Measurements from ENCODE around the gene KCNT1.

KCNT1 gene

GRCh38 chr9:135698767-135699166 is 3.2 kb upstream of the KCNT1 start:
- Histone ChIP-seq H2BK15ac (ENCODE audit: low read length) (no peak overlapping the region), H3K4me3 (ENCODE audit: low read length in 2 of 2) (no peak overlapping the region), H4K8ac (ENCODE audit: low read depth, low read length) (no peak overlapping the region), H3K14ac (ENCODE audit: low read length) (no peak overlapping the region), H3K27me3 (ENCODE audit: control insufficient read depth in 3 of 3, insufficient read depth in 3 of 3, low read depth in 1 of 3, low read length in 3 of 3) (peaks cover 0 to 43% (median 11%) of the 10 kb centered on the region in 3 experiments), H3K27ac (replicated peaks; ENCODE audit: low read length) (no peak overlapping the region), H3K4me1 (ENCODE audit: control insufficient read depth in 2 of 2, insufficient read depth in 1 of 2, low read depth in 1 of 2, low read length in 2 of 2) (no peaks in the 10 kb centered on the region), H2AFZ (ENCODE audit: low read length) (no peak overlapping the region), H3K9ac (ENCODE audit: low read depth, low read length, poor library complexity) (no peak overlapping the region), H3K4me2 (ENCODE audit: insufficient read depth, low read length, poor library complexity, severe bottlenecking) (no peak overlapping the region), H2BK120ac (ENCODE audit: low read depth, low read length) (no peak overlapping the region), H2BK5ac (ENCODE audit: low read length) (no peak overlapping the region), H3K9me3 (replicated peaks in 1 of 2; ENCODE audit: control insufficient read depth in 2 of 2, insufficient read depth in 1 of 2, low read depth in 1 of 2, low read length in 2 of 2) (no peaks in the 10 kb centered on the region), H2BK12ac (ENCODE audit: low read length) (no peak overlapping the region), H4K91ac (ENCODE audit: low read depth, low read length, poor library complexity) (no peak overlapping the region), H3K4ac (ENCODE audit: low read length) (no peak overlapping the region), H2AK5ac (ENCODE audit: low read depth, low read length) (no peak overlapping the region), H3K18ac (ENCODE audit: low read length) (no peak overlapping the region), H3K79me1 (ENCODE audit: low read depth, low read length) (no peaks in the 10 kb centered on the region), H3K23ac (ENCODE audit: low read depth, low read length, poor library complexity) (no peak overlapping the region), H3K36me3 (replicated peaks in 1 of 2; ENCODE audit: control insufficient read depth in 2 of 2, insufficient read depth in 2 of 2, low read length in 2 of 2) (no peaks in the 10 kb centered on the region)
- DNase-seq (ENCODE audit: low spot score): no peak
- WGBS, 2 donors (ENCODE audit: extremely low coverage in 2 of 2, insufficient read length in 2 of 2, insufficient replicate concordance in 1 of 2): no CpG with 5 or more reads among the region's 19 CpGs

- no CpG with 5 or more reads among the region's 30 CpGs for WGBS, 2 donors (ENCODE audit: extremely low coverage in 2 of 2, insufficient read length in 2 of 2, insufficient replicate concordance in 1 of 2)
- Histone ChIP-seq H3K4me1 (ENCODE audit: control insufficient read depth in 2 of 2, insufficient read depth in 1 of 2, low read depth in 1 of 2, low read length in 2 of 2) (no peaks in the 10 kb centered on the region), H4K91ac (ENCODE audit: low read depth, low read length, poor library complexity) (no peak within 1 kb of the TSS), H3K27me3 (ENCODE audit: control insufficient read depth in 3 of 3, insufficient read depth in 3 of 3, low read depth in 1 of 3, low read length in 3 of 3) (peaks cover 0 to 43% (median 11%) of the 10 kb centered on the region in 3 experiments), H3K4me2 (ENCODE audit: insufficient read depth, low read length, poor library complexity, severe bottlenecking) (no peak within 1 kb of the TSS), H3K14ac (ENCODE audit: low read length) (no peak within 1 kb of the TSS), H3K9me3 (replicated peaks in 1 of 2; ENCODE audit: control insufficient read depth in 2 of 2, insufficient read depth in 1 of 2, low read depth in 1 of 2, low read length in 2 of 2) (no peaks in the 10 kb centered on the region), H3K79me1 (ENCODE audit: low read depth, low read length) (no peaks in the 10 kb centered on the region), H2BK12ac (ENCODE audit: low read length) (no peak within 1 kb of the TSS), H3K4ac (ENCODE audit: low read length) (no peak within 1 kb of the TSS), H2AK5ac (ENCODE audit: low read depth, low read length) (peak within 1 kb of the TSS; percentile 97), H2BK120ac (ENCODE audit: low read depth, low read length) (no peak within 1 kb of the TSS), H3K4me3 (ENCODE audit: low read length in 2 of 2) (no peak within 1 kb of the TSS), H4K8ac (ENCODE audit: low read depth, low read length) (no peak within 1 kb of the TSS), H2BK15ac (ENCODE audit: low read length) (peak within 1 kb of the TSS; percentile 85), H3K9ac (ENCODE audit: low read depth, low read length, poor library complexity) (no peak within 1 kb of the TSS), H3K27ac (replicated peaks; ENCODE audit: low read length) (no peak within 1 kb of the TSS), H3K36me3 (replicated peaks in 1 of 2; ENCODE audit: control insufficient read depth in 2 of 2, insufficient read depth in 2 of 2, low read length in 2 of 2) (no peaks in the 10 kb centered on the region), H3K23ac (ENCODE audit: low read depth, low read length, poor library complexity) (no peak within 1 kb of the TSS), H3K18ac (ENCODE audit: low read length) (peak within 1 kb of the TSS; percentile 17), H2BK5ac (ENCODE audit: low read length) (peak within 1 kb of the TSS; percentile 66), H2AFZ (ENCODE audit: low read length) (no peak within 1 kb of the TSS)
- DNase-seq (ENCODE audit: low spot score): no peak
These were observed 2.5 kb upstream of the KCNT1 start, which contains the start of gene SOHLH1 for GRCh38 chr9:135699440-135699839. TSS of gene SOHLH1 (minus strand) at chr9:135699481. CDS start at chr9:135699467, 14 bp downstream.

- peaks cover 1% of the 10 kb centered on the region for H3K79me1 ChIP-seq (ENCODE audit: low read depth, low read length)
- no peaks in the 10 kb centered on the region for H3K36me3 ChIP-seq (replicated peaks in 1 of 2; ENCODE audit: control insufficient read depth in 2 of 2, insufficient read depth in 2 of 2, low read length in 2 of 2)
- no peaks in the 10 kb centered on the region for H3K4me1 ChIP-seq (ENCODE audit: control insufficient read depth in 2 of 2, insufficient read depth in 1 of 2, low read depth in 1 of 2, low read length in 2 of 2)
- H3K4me3 ChIP-seq (ENCODE audit: low read length in 2 of 2): no peak overlapping the region
- no peak overlapping the region for H4K91ac ChIP-seq (ENCODE audit: low read depth, low read length, poor library complexity)
- no peak overlapping the region for H3K18ac ChIP-seq (ENCODE audit: low read length)
- WGBS, 2 donors (ENCODE audit: extremely low coverage in 2 of 2, insufficient read length in 2 of 2, insufficient replicate concordance in 1 of 2): no CpG with 5 or more reads among the region's 15 CpGs
- no peak overlapping the region for H2BK12ac ChIP-seq (ENCODE audit: low read length)
- H2AK5ac ChIP-seq (ENCODE audit: low read depth, low read length): no peak overlapping the region
- H4K8ac ChIP-seq (ENCODE audit: low read depth, low read length): no peak overlapping the region
- no peak overlapping the region for H3K4me2 ChIP-seq (ENCODE audit: insufficient read depth, low read length, poor library complexity, severe bottlenecking)
- peaks cover 0 to 45% (median 11%) of the 10 kb centered on the region in 3 experiments for H3K27me3 ChIP-seq (ENCODE audit: control insufficient read depth in 3 of 3, insufficient read depth in 3 of 3, low read depth in 1 of 3, low read length in 3 of 3)
- no peak overlapping the region for H2BK15ac ChIP-seq (ENCODE audit: low read length)
- DNase-seq (ENCODE audit: low spot score): no peak
- H3K14ac ChIP-seq (ENCODE audit: low read length): no peak overlapping the region
- H3K9me3 ChIP-seq (replicated peaks in 1 of 2; ENCODE audit: control insufficient read depth in 2 of 2, insufficient read depth in 1 of 2, low read depth in 1 of 2, low read length in 2 of 2): no peaks in the 10 kb centered on the region
- H3K9ac ChIP-seq (ENCODE audit: low read depth, low read length, poor library complexity): no peak overlapping the region
- H2BK120ac ChIP-seq (ENCODE audit: low read depth, low read length): no peak overlapping the region
- H2AFZ ChIP-seq (ENCODE audit: low read length): no peak overlapping the region
- no peak overlapping the region for H3K27ac ChIP-seq (replicated peaks; ENCODE audit: low read length)
- no peak overlapping the region for H3K23ac ChIP-seq (ENCODE audit: low read depth, low read length, poor library complexity)
- peak overlapping the region; percentile 29 for H2BK5ac ChIP-seq (ENCODE audit: low read length)
- H3K4ac ChIP-seq (ENCODE audit: low read length): no peak overlapping the region
These were observed 1.5 kb upstream of the KCNT1 start for GRCh38 chr9:135700525-135700924.

- Histone ChIP-seq H2AK5ac (ENCODE audit: low read depth, low read length) (peak overlapping the region; percentile 89), H3K18ac (ENCODE audit: low read length) (peak overlapping the region; percentile 76), H3K14ac (ENCODE audit: low read length) (peak overlapping the region; percentile 56), H2AFZ (ENCODE audit: low read length) (peak overlapping the region; percentile 82), H2BK12ac (ENCODE audit: low read length) (no peak overlapping the region), H3K36me3 (replicated peaks in 1 of 2; ENCODE audit: control insufficient read depth in 2 of 2, insufficient read depth in 2 of 2, low read length in 2 of 2) (no peaks in the 10 kb centered on the region), H3K79me1 (ENCODE audit: low read depth, low read length) (peaks cover 1% of the 10 kb centered on the region), H3K23ac (ENCODE audit: low read depth, low read length, poor library complexity) (no peak overlapping the region), H2BK15ac (ENCODE audit: low read length) (peak overlapping the region; percentile 15), H4K91ac (ENCODE audit: low read depth, low read length, poor library complexity) (no peak overlapping the region), H3K4me3 (ENCODE audit: low read length in 2 of 2) (peak overlapping the region in 1 of 2 donors; percentile 70), H4K8ac (ENCODE audit: low read depth, low read length) (no peak overlapping the region), H3K9me3 (replicated peaks in 1 of 2; ENCODE audit: control insufficient read depth in 2 of 2, insufficient read depth in 1 of 2, low read depth in 1 of 2, low read length in 2 of 2) (no peaks in the 10 kb centered on the region), H3K4me1 (ENCODE audit: control insufficient read depth in 2 of 2, insufficient read depth in 1 of 2, low read depth in 1 of 2, low read length in 2 of 2) (no peaks in the 10 kb centered on the region), H3K27ac (replicated peaks; ENCODE audit: low read length) (no peak overlapping the region), H2BK5ac (ENCODE audit: low read length) (no peak overlapping the region), H3K27me3 (ENCODE audit: control insufficient read depth in 3 of 3, insufficient read depth in 3 of 3, low read depth in 1 of 3, low read length in 3 of 3) (peaks cover 0 to 46% (median 11%) of the 10 kb centered on the region in 3 experiments), H2BK120ac (ENCODE audit: low read depth, low read length) (no peak overlapping the region), H3K4ac (ENCODE audit: low read length) (no peak overlapping the region), H3K4me2 (ENCODE audit: insufficient read depth, low read length, poor library complexity, severe bottlenecking) (peak overlapping the region; percentile 83), H3K9ac (ENCODE audit: low read depth, low read length, poor library complexity) (no peak overlapping the region)
- WGBS, 2 donors (ENCODE audit: extremely low coverage in 2 of 2, insufficient read length in 2 of 2, insufficient replicate concordance in 1 of 2): no CpG with 5 or more reads among the region's 40 CpGs
- DNase-seq (ENCODE audit: low spot score): no peak
These were observed 672 bp upstream of the KCNT1 start for GRCh38 chr9:135701067-135701958.
